Upper lobe of right lung (tissue), 1 donor: ENCODE results near the gene CPN1. TPM values are rescaled to one million over a fixed set of nuclear protein-coding genes. Genes with fewer than 3 reads are reported as not detected.

Experiments used
- ATAC-seq: fragments of 200-7000 bp; cut with Tn5 transposase; one replicate; pipeline ENCODE4 v1.9.1; 2020; ENCODE audit warnings: mild to moderate bottlenecking, moderate library complexity
- DNase-seq: peaks from one replicate; pipeline ENCODE4 v3.0.0-alpha.2; 2020
- H3K27ac ChIP-seq: fragments of 200-600 bp; one replicate; pipeline ENCODE4 v1.8.0; 2022
- H3K27me3 ChIP-seq: fragments of 200-600 bp; one replicate; pipeline ENCODE4 v1.8.0; 2022; ENCODE audit warnings: mild to moderate bottlenecking
- H3K36me3 ChIP-seq: fragments of 200-600 bp; one replicate; pipeline ENCODE4 v1.8.0; 2022
- H3K4me1 ChIP-seq: fragments of 200-600 bp; one replicate; pipeline ENCODE4 v1.8.0; 2022
- H3K4me3 ChIP-seq: fragments of 200-600 bp; one replicate; pipeline ENCODE4 v1.8.0; 2022; ENCODE audit warnings: mild to moderate bottlenecking
- H3K9me3 ChIP-seq: fragments of 200-600 bp; one replicate; pipeline ENCODE4 v1.8.0; 2022
- intact Hi-C: fragments of 100-400 bp; cut with DNase I; formaldehyde crosslinking; loops from one replicate; pipeline ENCODE4 v1.11.0; 2022
- total RNA-seq: library from RNA; stranded (reverse); fragmentation: NEBNext Ultra II Directional; extraction: Animal tissue kit (Norgen Biotek cat#: 25700); gene quantifications from one replicate; pipeline ENCODE4 v1.2.1, GENCODE V29; 2021
- TF ChIP-seq, protein P1 (sequence below): fragments of 200-600 bp; IDR thresholded peaks from one replicate; pipeline ENCODE4 v1.8.0; 2022; ENCODE audit warnings: antibody characterized with exemption
- donor health status: DM: no; HTN: yes; CAD: no; lungs with severe emphysema.

Gene CPN1
- total RNA-seq, 1 donor from 2014 or later: not detected

DNA sequence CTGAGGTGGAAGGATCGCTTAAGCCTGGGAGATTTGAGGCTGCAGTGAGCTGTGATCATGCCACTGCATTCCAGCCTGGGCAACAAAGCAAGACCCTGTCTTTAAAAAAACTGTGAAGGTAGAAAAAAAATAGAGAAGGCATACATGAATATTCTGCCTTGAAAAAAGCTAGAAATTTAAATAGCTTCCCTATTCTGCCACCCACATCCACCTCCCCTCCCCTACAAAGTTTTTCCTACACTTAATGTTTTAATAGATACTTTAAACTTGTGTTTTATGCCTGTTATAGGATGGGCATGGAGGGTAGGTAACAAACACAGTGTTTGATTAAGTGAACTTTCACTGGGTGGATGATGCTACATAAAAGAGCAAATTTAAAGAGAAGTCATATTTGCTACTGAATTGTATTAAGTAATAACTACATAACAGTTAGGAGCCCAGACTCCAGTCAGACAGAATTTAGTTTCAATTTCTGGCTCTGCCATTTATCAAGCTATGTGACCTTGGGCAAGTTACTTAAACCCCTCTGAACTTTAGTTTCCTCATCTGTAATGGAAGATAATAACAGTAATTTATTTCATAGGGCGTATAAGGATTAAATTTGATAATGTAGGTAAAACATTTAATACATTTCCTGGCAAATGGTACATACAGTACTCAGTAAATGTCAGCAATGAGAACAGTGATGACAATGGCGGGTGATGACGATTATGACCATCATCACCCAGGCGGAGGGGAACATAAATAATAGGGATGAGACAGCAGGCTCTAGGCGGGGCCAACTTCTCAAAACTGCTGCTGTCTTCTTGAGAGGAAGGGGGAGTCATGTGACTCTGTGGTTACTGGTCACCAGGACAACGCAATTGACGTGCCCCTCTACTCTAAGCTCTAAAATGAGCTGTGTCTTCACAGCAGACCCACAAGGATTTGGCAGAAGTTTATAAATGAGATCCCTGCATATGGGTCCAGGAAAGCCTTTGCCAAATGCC is 87.7 kb downstream of the CPN1 start:
- Histone ChIP-seq H3K36me3 (no peaks in the 10 kb centered on the region), H3K27me3 (no peaks in the 10 kb centered on the region), H3K4me1 (peaks cover 32% of the 10 kb centered on the region), H3K27ac (peak overlapping the region; percentile 12), H3K9me3 (no peaks in the 10 kb centered on the region), H3K4me3 (no peak overlapping the region)
- DNase-seq: peak; percentile 65
- ATAC-seq: peak; percentile 93
- intact Hi-C loops: no loop called here
- TF ChIP-seq, protein P1, sequence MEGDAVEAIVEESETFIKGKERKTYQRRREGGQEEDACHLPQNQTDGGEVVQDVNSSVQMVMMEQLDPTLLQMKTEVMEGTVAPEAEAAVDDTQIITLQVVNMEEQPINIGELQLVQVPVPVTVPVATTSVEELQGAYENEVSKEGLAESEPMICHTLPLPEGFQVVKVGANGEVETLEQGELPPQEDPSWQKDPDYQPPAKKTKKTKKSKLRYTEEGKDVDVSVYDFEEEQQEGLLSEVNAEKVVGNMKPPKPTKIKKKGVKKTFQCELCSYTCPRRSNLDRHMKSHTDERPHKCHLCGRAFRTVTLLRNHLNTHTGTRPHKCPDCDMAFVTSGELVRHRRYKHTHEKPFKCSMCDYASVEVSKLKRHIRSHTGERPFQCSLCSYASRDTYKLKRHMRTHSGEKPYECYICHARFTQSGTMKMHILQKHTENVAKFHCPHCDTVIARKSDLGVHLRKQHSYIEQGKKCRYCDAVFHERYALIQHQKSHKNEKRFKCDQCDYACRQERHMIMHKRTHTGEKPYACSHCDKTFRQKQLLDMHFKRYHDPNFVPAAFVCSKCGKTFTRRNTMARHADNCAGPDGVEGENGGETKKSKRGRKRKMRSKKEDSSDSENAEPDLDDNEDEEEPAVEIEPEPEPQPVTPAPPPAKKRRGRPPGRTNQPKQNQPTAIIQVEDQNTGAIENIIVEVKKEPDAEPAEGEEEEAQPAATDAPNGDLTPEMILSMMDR: no peak

Other genes starting within 250 kb of the CPN1 start
- 12.5 TPM for gene DNMBP, start 71.9 kb downstream of the CPN1 start, total RNA-seq
- 24.3 TPM for gene ERLIN1, start 104.2 kb upstream of the CPN1 start, total RNA-seq
- 21.1 TPM for gene CHUK, start 147.7 kb upstream of the CPN1 start, total RNA-seq
- 16.8 TPM for gene CWF19L1, start 185.8 kb upstream of the CPN1 start, total RNA-seq
- gene BLOC1S2, start 204.8 kb upstream of the CPN1 start, total RNA-seq: 42.1 TPM
- 2.1 TPM for gene PKD2L1, start 248.4 kb upstream of the CPN1 start, total RNA-seq